Gastrocnemius medialis (tissue), 4 donors: ENCODE results near the gene INCENP.

Experiments used
- POLR2A ChIP-seq, 2 donors: fragments of 450-650 bp; IDR thresholded peaks; one replicate each; pipeline ENCODE4 v1.6.1; 2017; ENCODE audit warnings: antibody characterized with exemption in 2 of 2, mild to moderate bottlenecking in 2 of 2, moderate library complexity in 2 of 2
- TF ChIP-seq, protein P1 (sequence below), 5 experiments: fragments of 450-650 bp in 3 of 5; fragments of 200-600 bp in 2 of 5; sonication (generic) in 2 of 5; IDR thresholded peaks in 4 of 5; conservative IDR thresholded peaks in 1 of 5; 1 replicate in 4 of 5; 2 replicates in 1 of 5; pipeline ENCODE4 v1.5.1; 2016 to 2019; ENCODE audit warnings: antibody characterized with exemption in 5 of 5, mild to moderate bottlenecking in 3 of 5, moderate library complexity in 3 of 5

GRCh38 chr11:62172294-62172693 lies 48.5 kb downstream of the INCENP start:
- no peak for TF ChIP-seq POLR2A (IDR thresholded peaks at IDR 0.05)
- TF ChIP-seq, protein P1, sequence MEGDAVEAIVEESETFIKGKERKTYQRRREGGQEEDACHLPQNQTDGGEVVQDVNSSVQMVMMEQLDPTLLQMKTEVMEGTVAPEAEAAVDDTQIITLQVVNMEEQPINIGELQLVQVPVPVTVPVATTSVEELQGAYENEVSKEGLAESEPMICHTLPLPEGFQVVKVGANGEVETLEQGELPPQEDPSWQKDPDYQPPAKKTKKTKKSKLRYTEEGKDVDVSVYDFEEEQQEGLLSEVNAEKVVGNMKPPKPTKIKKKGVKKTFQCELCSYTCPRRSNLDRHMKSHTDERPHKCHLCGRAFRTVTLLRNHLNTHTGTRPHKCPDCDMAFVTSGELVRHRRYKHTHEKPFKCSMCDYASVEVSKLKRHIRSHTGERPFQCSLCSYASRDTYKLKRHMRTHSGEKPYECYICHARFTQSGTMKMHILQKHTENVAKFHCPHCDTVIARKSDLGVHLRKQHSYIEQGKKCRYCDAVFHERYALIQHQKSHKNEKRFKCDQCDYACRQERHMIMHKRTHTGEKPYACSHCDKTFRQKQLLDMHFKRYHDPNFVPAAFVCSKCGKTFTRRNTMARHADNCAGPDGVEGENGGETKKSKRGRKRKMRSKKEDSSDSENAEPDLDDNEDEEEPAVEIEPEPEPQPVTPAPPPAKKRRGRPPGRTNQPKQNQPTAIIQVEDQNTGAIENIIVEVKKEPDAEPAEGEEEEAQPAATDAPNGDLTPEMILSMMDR (IDR thresholded peaks at IDR 0.05 in 4 of 5, conservative IDR thresholded peaks at IDR 0.05 in 1 of 5): no peak
